CD4-positive, alpha-beta memory T cell (primary cell): ENCODE results near the gene PWWP2B. TPM values are rescaled to one million over a fixed set of nuclear protein-coding genes. Genes with fewer than 3 reads are reported as not detected.

ENCODE experiments used
- CTCF ChIA-PET: fragments of 350-600 bp; sonication (Branson Sonifier 250); formaldehyde crosslinking; loops from one replicate; lab custom pipeline; 2021; ENCODE audit warnings: inconsistent platforms; ENCODE audit not compliant: partially characterized antibody; lab: Charles Lee
- POLR2A ChIA-PET: fragments of 350-600 bp; sonication (Branson Sonifier 250); formaldehyde crosslinking; loops from one replicate; lab custom pipeline; 2021; ENCODE audit not compliant: partially characterized antibody; lab: Charles Lee
- DNase-seq, 5 donors: peaks; one replicate each; pipeline versions ENCODE4 v3.0.0 to v3.0.0-alpha.2; 2020 to 2022; ENCODE audit warnings: mixed read lengths in 1 of 5
- H3K27ac ChIP-seq: one replicate; pipeline ENCODE4 v1.7.0; 2013; ENCODE audit warnings: low read depth, low read length
- H3K27me3 ChIP-seq: 2 replicates; pipeline ENCODE4 v1.7.0; 2013; ENCODE audit warnings: mild to moderate bottlenecking, low read length, moderate library complexity; ENCODE audit not compliant: insufficient read depth
- H3K36me3 ChIP-seq: 2 replicates; pipeline ENCODE4 v1.7.0; 2013; ENCODE audit warnings: mild to moderate bottlenecking, low read length, moderate library complexity; ENCODE audit not compliant: insufficient read depth
- H3K4me1 ChIP-seq: 2 replicates; pipeline ENCODE4 v1.7.0; 2013; ENCODE audit warnings: mild to moderate bottlenecking, low read length, moderate library complexity; ENCODE audit not compliant: insufficient read depth
- H3K4me3 ChIP-seq, 2 donors: one replicate each; pipeline ENCODE4 v1.7.0; 2013; ENCODE audit warnings: low read length in 2 of 2, mild to moderate bottlenecking in 1 of 2
- H3K9me3 ChIP-seq, 2 donors: one replicate each; pipeline ENCODE4 v1.7.0; 2013; ENCODE audit warnings: low read length in 2 of 2, control low read depth in 1 of 2; ENCODE audit not compliant: control insufficient read depth in 1 of 2
- H3K27ac Mint-ChIP-seq, 7 donors: one replicate each; pipeline ENCODE4 v1.8.0; 2020 to 2021; ENCODE audit warnings: mixed read lengths in 7 of 7, mild to moderate bottlenecking in 6 of 7, inconsistent platforms in 3 of 7, moderate library complexity in 3 of 7
- H3K27me3 Mint-ChIP-seq, 2 donors: one replicate each; pipeline ENCODE4 v1.8.0; 2020 to 2021; ENCODE audit warnings: mixed read lengths in 2 of 2
- H3K36me3 Mint-ChIP-seq, 2 donors: one replicate each; pipeline ENCODE4 v1.8.0; 2020 to 2021; ENCODE audit warnings: mixed read lengths in 2 of 2, inconsistent platforms in 1 of 2, mild to moderate bottlenecking in 1 of 2
- H3K4me1 Mint-ChIP-seq, 4 donors: one replicate each; pipeline ENCODE4 v1.8.0; 2020 to 2021; ENCODE audit warnings: mixed read lengths in 4 of 4, mild to moderate bottlenecking in 1 of 4
- H3K4me3 Mint-ChIP-seq, 8 donors: one replicate each; pipeline ENCODE4 v1.8.0; 2020 to 2021; ENCODE audit warnings: mixed read lengths in 8 of 8, mild to moderate bottlenecking in 7 of 8, moderate library complexity in 6 of 8, inconsistent platforms in 3 of 8
- H3K9me3 Mint-ChIP-seq, 8 donors: one replicate each; pipeline ENCODE4 v1.8.0; 2020 to 2021; ENCODE audit warnings: mixed read lengths in 8 of 8, mild to moderate bottlenecking in 5 of 8, inconsistent platforms in 3 of 8, moderate library complexity in 1 of 8
- intact Hi-C: fragments of 100-400 bp; cut with micrococcal nuclease; formaldehyde crosslinking; loops from one replicate; pipeline ENCODE4 v1.15.1; 2023
- polyA plus RNA-seq, 2 donors: library from polyadenylated mRNA; unstranded; fragments of 300-500 nt; fragmentation: Illumina TruSeq; gene quantifications; one replicate each; pipeline ENCODE4 v1.2.3, GENCODE V29; 2021
- total RNA-seq, 2 experiments: library from RNA; stranded (reverse); gene quantifications; one replicate each; pipeline ENCODE4 v1.2.3, GENCODE V29; 2021

The PWWP2B gene
- total and polyA plus RNA-seq, 4 experiments from 2014 or later, result 0.92 to 9.9 (median 6.3) TPM

GRCh38 chr10:132462463-132463332 is 65.7 kb downstream of the PWWP2B start:
- Histone ChIP-seq H3K4me1 (no peaks in the 10 kb centered on the region), H3K9me3 (no peaks in the 10 kb centered on the region), H3K27me3 (no peaks in the 10 kb centered on the region), H3K36me3 (no peaks in the 10 kb centered on the region), H3K27ac (no peak overlapping the region), H3K4me3 (no peak overlapping the region)
- no peaks in the 10 kb centered on the region for H3K36me3 Mint-ChIP-seq
- POLR2A ChIA-PET, result no interaction called here
- no peak for DNase-seq
- H3K4me1 Mint-ChIP-seq, result no peaks in the 10 kb centered on the region
- no peak overlapping the region for H3K4me3 Mint-ChIP-seq
- intact Hi-C loops, result no loop called here
- no peaks in the 10 kb centered on the region for H3K27me3 Mint-ChIP-seq
- CTCF ChIA-PET, result interaction anchor here (6.0 kb wide), 1 partner anchor 176 kb away, joined by 26 read pairs; no protein-coding TSS in a partner anchor
- peaks cover 0 to 2% (median 0%) of the 10 kb centered on the region in 8 donors for H3K9me3 Mint-ChIP-seq
- H3K27ac Mint-ChIP-seq, result no peak overlapping the region

- Mint-ChIP-seq H3K27me3 (no peaks in the 10 kb centered on the region), H3K9me3 (peaks cover 0 to 2% (median 0%) of the 10 kb centered on the region in 8 donors), H3K4me1 (no peaks in the 10 kb centered on the region), H3K27ac (no peak overlapping the region), H3K36me3 (no peaks in the 10 kb centered on the region), H3K4me3 (no peak overlapping the region)
- Histone ChIP-seq H3K27ac (no peak overlapping the region), H3K36me3 (no peaks in the 10 kb centered on the region), H3K4me3 (no peak overlapping the region), H3K9me3 (no peaks in the 10 kb centered on the region), H3K27me3 (no peaks in the 10 kb centered on the region), H3K4me1 (no peaks in the 10 kb centered on the region)
- ChIA-PET CTCF (interaction anchor here (6.0 kb wide), 1 partner anchor 175 kb away, joined by 26 read pairs; no protein-coding TSS in a partner anchor), POLR2A (no interaction called here)
- DNase-seq, result no peak
- intact Hi-C loops, result no loop called here
Observed at GRCh38 chr10:132463333-132464255, 66.6 kb downstream of the PWWP2B start.

GRCh38 chr10:132464256-132465192 is 67.5 kb downstream of the PWWP2B start:
- Histone ChIP-seq H3K36me3 (no peaks in the 10 kb centered on the region), H3K4me1 (no peaks in the 10 kb centered on the region), H3K27me3 (no peaks in the 10 kb centered on the region), H3K27ac (no peak overlapping the region), H3K9me3 (no peaks in the 10 kb centered on the region), H3K4me3 (no peak overlapping the region)
- no peak for DNase-seq
- Mint-ChIP-seq H3K4me1 (no peaks in the 10 kb centered on the region), H3K4me3 (no peak overlapping the region), H3K36me3 (no peaks in the 10 kb centered on the region), H3K9me3 (peaks cover 0 to 2% (median 0%) of the 10 kb centered on the region in 8 donors), H3K27me3 (peaks cover 0 to under 1% of the 10 kb centered on the region in 2 donors), H3K27ac (no peak overlapping the region)
- POLR2A ChIA-PET, result no interaction called here
- intact Hi-C loops, result no loop called here
- CTCF ChIA-PET, result no interaction called here

GRCh38 chr10:132465193-132465888 is 68.3 kb downstream of the PWWP2B start:
- H3K27me3 Mint-ChIP-seq, result peaks cover 0 to 2% of the 10 kb centered on the region in 2 donors
- DNase-seq, result no peak
- no peak overlapping the region for H3K4me3 ChIP-seq
- CTCF ChIA-PET, result no interaction called here
- H3K27ac ChIP-seq, result no peak overlapping the region
- intact Hi-C loops, result no loop called here
- H3K36me3 Mint-ChIP-seq, result no peaks in the 10 kb centered on the region
- POLR2A ChIA-PET, result no interaction called here
- H3K36me3 ChIP-seq, result no peaks in the 10 kb centered on the region
- H3K4me3 Mint-ChIP-seq, result no peak overlapping the region
- peaks cover 0 to 2% (median 0%) of the 10 kb centered on the region in 8 donors for H3K9me3 Mint-ChIP-seq
- no peaks in the 10 kb centered on the region for H3K9me3 ChIP-seq
- no peaks in the 10 kb centered on the region for H3K4me1 ChIP-seq
- no peaks in the 10 kb centered on the region for H3K4me1 Mint-ChIP-seq
- no peaks in the 10 kb centered on the region for H3K27me3 ChIP-seq
- H3K27ac Mint-ChIP-seq, result no peak overlapping the region

- Histone ChIP-seq H3K9me3 (no peaks in the 10 kb centered on the region), H3K4me1 (no peaks in the 10 kb centered on the region), H3K4me3 (no peak overlapping the region), H3K36me3 (no peaks in the 10 kb centered on the region), H3K27me3 (no peaks in the 10 kb centered on the region), H3K27ac (no peak overlapping the region)
- Mint-ChIP-seq H3K27me3 (peaks cover 0 to 2% of the 10 kb centered on the region in 2 donors), H3K36me3 (peaks cover 0 to 3% of the 10 kb centered on the region in 2 donors), H3K4me1 (peaks cover 0 to 4% (median under 1%) of the 10 kb centered on the region in 4 donors), H3K4me3 (no peak overlapping the region), H3K27ac (no peak overlapping the region), H3K9me3 (peaks cover 0 to 4% (median 0%) of the 10 kb centered on the region in 8 donors)
- POLR2A ChIA-PET, result no interaction called here
- CTCF ChIA-PET, result no interaction called here
- intact Hi-C loops, result no loop called here
- DNase-seq, result no peak
Observed at GRCh38 chr10:132465889-132466519, 69.0 kb downstream of the PWWP2B start.
